Mesodermal cell (in vitro differentiated cells): ENCODE data around the gene CUEDC1.
"Not testable (repeated sequence)": the region's sequence is repeated elsewhere in the genome, so short reads cannot be mapped to it uniquely, and the experiment has no call there.

Source experiments
- H3K27ac ChIP-seq: 2 replicates; pipeline ENCODE4 v1.7.0; 2013; ENCODE audit warnings: mild to moderate bottlenecking, low read depth, low read length, moderate library complexity; ENCODE audit not compliant: severe bottlenecking
- H3K36me3 ChIP-seq: 2 replicates; pipeline ENCODE4 v1.7.1; 2013; ENCODE audit warnings: mild to moderate bottlenecking, low read length, moderate library complexity; ENCODE audit not compliant: control insufficient read depth, insufficient read depth
- H3K4me1 ChIP-seq: one replicate; pipeline ENCODE4 v1.7.1; 2013; ENCODE audit warnings: mild to moderate bottlenecking, low read length; ENCODE audit not compliant: insufficient read depth, control insufficient read depth, poor library complexity, severe bottlenecking
- H3K4me3 ChIP-seq: 2 replicates; pipeline ENCODE4 v1.7.0; 2013; ENCODE audit warnings: low read length, control low read depth, mild to moderate bottlenecking; ENCODE audit not compliant: insufficient read depth, poor library complexity, severe bottlenecking; ENCODE audit errors: extremely low read depth
- H3K9me3 ChIP-seq: 2 replicates; pipeline ENCODE4 v1.7.1; 2013; ENCODE audit warnings: mild to moderate bottlenecking, low read length, moderate library complexity; ENCODE audit not compliant: control insufficient read depth
- WGBS, 2 experiments: methylation state at CpG; one replicate each; pipeline ENCODE4 v1.1.5; 2013; ENCODE audit warnings: missing lambda C conversion rate in 2 of 2; ENCODE audit not compliant: insufficient coverage in 2 of 2; 5-methylcytosine and 5-hydroxymethylcytosine counted together

The CUEDC1 gene

GRCh38 chr17:57853695-57854094, 101.5 kb downstream of the CUEDC1 start:
- 94% methylated on average over 8 of the region's 8 CpGs for WGBS, 2 experiments
- Histone ChIP-seq H3K36me3 (peaks cover 2% of the 10 kb centered on the region), H3K4me1 (peaks cover 7% of the 10 kb centered on the region), H3K9me3 (no peaks in the 10 kb centered on the region), H3K27ac (no peak overlapping the region), H3K4me3 (no peak overlapping the region)

- Histone ChIP-seq H3K27ac (no peak overlapping the region), H3K36me3 (peaks cover 10% of the 10 kb centered on the region), H3K9me3 (no peaks in the 10 kb centered on the region), H3K4me1 (peaks cover 10% of the 10 kb centered on the region), H3K4me3 (no peak overlapping the region)
- WGBS, 2 experiments, result 43 to 73% methylated on average over 2 to 5 of the region's 6 CpGs
Measured at GRCh38 chr17:57852955-57853328, 102.3 kb downstream of the CUEDC1 start.

- 80 to 85% methylated on average over 7 to 8 of the region's 9 CpGs for whole genome bisulfite sequencing, 2 experiments
- Histone ChIP-seq H3K4me1 (peaks cover 10% of the 10 kb centered on the region), H3K4me3 (no peak overlapping the region), H3K27ac (peak overlapping the region; percentile 50), H3K9me3 (no peaks in the 10 kb centered on the region), H3K36me3 (peaks cover 13% of the 10 kb centered on the region)
Measured at GRCh38 chr17:57852092-57852954, 102.9 kb downstream of the CUEDC1 start.

GRCh38 chr17:57849874-57850754, 105.1 kb downstream of the CUEDC1 start, which contains the start of gene MRPS23:
TSS of gene MRPS23 (minus strand) at chr17:57850044. CDS start at chr17:57850010, 34 bp downstream.
- Histone ChIP-seq H3K27ac (peak within 1 kb of the TSS; percentile 81), H3K4me3 (peak within 1 kb of the TSS; percentile 91), H3K36me3 (peaks cover 22% of the 10 kb centered on the region), H3K4me1 (peaks cover 4% of the 10 kb centered on the region), H3K9me3 (no peaks in the 10 kb centered on the region)
- 2 to 9% methylated on average over 47 to 53 of the region's 57 CpGs for WGBS, 2 experiments

- Histone ChIP-seq H3K36me3 (peaks cover 27% of the 10 kb centered on the region), H3K9me3 (no peaks in the 10 kb centered on the region), H3K4me1 (peaks cover 4% of the 10 kb centered on the region), H3K27ac (peak overlapping the region; percentile 80), H3K4me3 (peak overlapping the region; percentile 91)
- 23 to 28% methylated on average over 21 to 26 of the region's 27 CpGs for WGBS, 2 experiments
Measured at GRCh38 chr17:57849163-57849873, 105.9 kb downstream of the CUEDC1 start.

GRCh38 chr17:57846056-57846945, 108.9 kb downstream of the CUEDC1 start:
- not testable (repeated sequence) for H3K9me3 ChIP-seq, H3K4me3 ChIP-seq, H3K4me1 ChIP-seq, H3K27ac ChIP-seq
- H3K36me3 ChIP-seq, result peaks cover 38% of the 10 kb centered on the region
- 97% methylated on average over 9 of the region's 32 CpGs; no CpG with 5 or more reads in 1 of the 2 experiments for WGBS, 2 experiments

GRCh38 chr17:57842280-57842679, 112.9 kb downstream of the CUEDC1 start:
- Histone ChIP-seq H3K4me3 (no peak overlapping the region), H3K9me3 (no peaks in the 10 kb centered on the region), H3K27ac (no peak overlapping the region), H3K4me1 (no peaks in the 10 kb centered on the region), H3K36me3 (peaks cover 61% of the 10 kb centered on the region)
- WGBS, 2 experiments, result no CpG with 5 or more reads among the region's 1 CpG

- H3K9me3 ChIP-seq, result no peaks in the 10 kb centered on the region
- no peak overlapping the region for H3K27ac ChIP-seq
- 85 to 98% methylated on average over 3 to 4 of the region's 6 CpGs for WGBS, 2 experiments
- no peak overlapping the region for H3K4me3 ChIP-seq
- peaks cover 48% of the 10 kb centered on the region for H3K36me3 ChIP-seq
- H3K4me1 ChIP-seq, result no peaks in the 10 kb centered on the region
Measured at GRCh38 chr17:57839571-57839923, 115.7 kb downstream of the CUEDC1 start.

- no peaks in the 10 kb centered on the region for H3K9me3 ChIP-seq
- 73 to 100% methylated on average over 1 to 2 of the region's 6 CpGs for WGBS, 2 experiments
- H3K4me3 ChIP-seq, result no peak overlapping the region
- H3K4me1 ChIP-seq, result no peaks in the 10 kb centered on the region
- H3K27ac ChIP-seq, result no peak overlapping the region
- H3K36me3 ChIP-seq, result peaks cover 46% of the 10 kb centered on the region
Measured at GRCh38 chr17:57838857-57839570, 116.2 kb downstream of the CUEDC1 start.
